NCI-H524 (cell line): Measurements from ENCODE around the gene NUAK2.
"Not testable (repeated sequence)": the region's sequence is repeated elsewhere in the genome, so short reads cannot be mapped to it uniquely, and the experiment has no call there.

Experiments
- DNase-seq, 2 experiments: peaks; one replicate each; lab custom pipeline; 2025; lab: John Stamatoyannopoulos, UW

NUAK2 gene

GRCh38 chr1:205321162-205321958, at the start of gene NUAK2:
NUAK2 (minus strand) TSS chr1:205321745; CDS start chr1:205321628, 117 bp downstream.
- peak; percentile 65 to 87 for DNase-seq

GRCh38 chr1:205370780-205371179, 49.2 kb upstream of the NUAK2 start:
- DNase-seq: no peak

GRCh38 chr1:205369701-205370123, 48.2 kb upstream of the NUAK2 start:
- DNase-seq: no peak

- DNase-seq: no peak
These were observed 46.9 kb upstream of the NUAK2 start for GRCh38 chr1:205368478-205368877.

GRCh38 chr1:205365945-205366463, 44.5 kb upstream of the NUAK2 start:
- DNase-seq: no peak

GRCh38 chr1:205365086-205365485, 43.5 kb upstream of the NUAK2 start:
- not testable (repeated sequence) for DNase-seq

GRCh38 chr1:205360891-205361290, 39.3 kb upstream of the NUAK2 start:
- DNase-seq: no peak

GRCh38 chr1:205359771-205360565, 38.4 kb upstream of the NUAK2 start:
- peak; percentile 48 to 67 for DNase-seq

GRCh38 chr1:205358579-205358978, 37.0 kb upstream of the NUAK2 start:
- DNase-seq: no peak

- no peak for DNase-seq
These were observed 36.0 kb upstream of the NUAK2 start for GRCh38 chr1:205357567-205357966.

GRCh38 chr1:205356440-205357139, 35.0 kb upstream of the NUAK2 start, which contains the start of gene KLHDC8A:
KLHDC8A (minus strand) TSS chr1:205356922; CDS start chr1:205343604, 13,318 bp downstream.
- peak; percentile 8 to 44 for DNase-seq

- no peak for DNase-seq
These were observed 33.5 kb upstream of the NUAK2 start for GRCh38 chr1:205355075-205355453.

GRCh38 chr1:205354259-205355074, 32.9 kb upstream of the NUAK2 start:
- peak; percentile 67 to 80 for DNase-seq

GRCh38 chr1:205353612-205354011, 32.1 kb upstream of the NUAK2 start:
- DNase-seq: no peak

- DNase-seq: no peak
These were observed 31.6 kb upstream of the NUAK2 start for GRCh38 chr1:205353191-205353590.

- DNase-seq: peak; percentile 99
These were observed 30.6 kb upstream of the NUAK2 start for GRCh38 chr1:205351984-205352713.

- peak; percentile 41 to 71 for DNase-seq
These were observed 29.2 kb upstream of the NUAK2 start for GRCh38 chr1:205350691-205351141.

GRCh38 chr1:205350124-205350523, 28.6 kb upstream of the NUAK2 start:
- DNase-seq: no peak

GRCh38 chr1:205348554-205349487, 27.3 kb upstream of the NUAK2 start:
- peak; percentile 91 to 94 for DNase-seq
